Caco-2 (cell line): ENCODE data around the gene KNCN. TPM values are rescaled to one million over a fixed set of nuclear protein-coding genes. Genes with fewer than 3 reads are reported as not detected.
A peak's percentile ranks its signal among the peaks of the same experiment; 100 is the strongest.

Experiments
- BruUV-seq: library from RNA; stranded (reverse); fragments of 400-500 nt; replicated peaks from 2 replicates; lab custom pipeline; 2021; lab: Mats Ljungman, UMichigan
- CTCF ChIA-PET: fragments of 300-600 bp; sonication (Branson Sonifier 250); formaldehyde crosslinking; loops from one replicate; lab custom pipeline; 2022; ENCODE audit warnings: antibody characterized with exemption; lab: Charles Lee
- POLR2A ChIA-PET: fragments of 300-600 bp; sonication (Branson Sonifier 250); formaldehyde crosslinking; loops from one replicate; lab custom pipeline; 2022; ENCODE audit warnings: antibody characterized with exemption; lab: Charles Lee
- DNase-seq, 2 experiments: peaks; one replicate each; pipeline versions ENCODE4 v3.0.0 to v3.0.0-alpha.2; 2020 to 2022
- H3K27me3 ChIP-seq: replicated peaks from 2 replicates; pipeline ENCODE4 v1.6.0; 2011; ENCODE audit warnings: low read length; ENCODE audit not compliant: control insufficient read depth, insufficient read depth
- H3K36me3 ChIP-seq: 2 replicates; pipeline ENCODE4 v1.5.1; 2011; ENCODE audit warnings: low read length; ENCODE audit not compliant: control insufficient read depth, insufficient read depth
- H3K4me1 ChIP-seq: fragments of 250-450 bp; sonication (Bioruptor Pico); 2 replicates; pipeline ENCODE4 v1.5.1; 2020; ENCODE audit warnings: mild to moderate bottlenecking
- H3K4me3 ChIP-seq: 2 replicates; pipeline ENCODE4 v1.5.1; 2011; ENCODE audit warnings: low read depth, mild to moderate bottlenecking, control low read depth, low read length
- H3K9me3 ChIP-seq: fragments of 250-450 bp; sonication (Bioruptor Pico); 2 replicates; pipeline ENCODE4 v1.5.1; 2020; ENCODE audit warnings: mild to moderate bottlenecking, moderate library complexity
- H3K27ac Mint-ChIP-seq: one replicate; pipeline ENCODE4 v1.8.0; 2022; ENCODE audit warnings: mixed read lengths; ENCODE audit not compliant: unreplicated experiment
- H3K27me3 Mint-ChIP-seq: one replicate; pipeline ENCODE4 v1.8.0; 2022; ENCODE audit warnings: mixed read lengths; ENCODE audit not compliant: insufficient read depth, unreplicated experiment
- H3K36me3 Mint-ChIP-seq: one replicate; pipeline ENCODE4 v1.8.0; 2022; ENCODE audit warnings: mild to moderate bottlenecking, mixed read lengths; ENCODE audit not compliant: insufficient read depth, unreplicated experiment
- H3K4me1 Mint-ChIP-seq: one replicate; pipeline ENCODE4 v1.8.0; 2022; ENCODE audit warnings: low read depth, mixed read lengths; ENCODE audit not compliant: unreplicated experiment
- H3K4me3 Mint-ChIP-seq: one replicate; pipeline ENCODE4 v1.8.0; 2022; ENCODE audit warnings: mild to moderate bottlenecking, moderate library complexity, mixed read lengths; ENCODE audit not compliant: unreplicated experiment
- H3K9me3 Mint-ChIP-seq: one replicate; pipeline ENCODE4 v1.8.0; 2022; ENCODE audit warnings: mixed read lengths; ENCODE audit not compliant: unreplicated experiment
- CTCF ChIP-seq, 2 experiments: fragments of 200-600 bp in 1 of 2; IDR thresholded peaks; 1 replicate in 1 of 2; 2 replicates in 1 of 2; pipeline versions ENCODE4 v1.5.1 to v1.8.0; 2011 to 2022; ENCODE audit warnings: antibody characterized with exemption in 1 of 2, control low read depth in 1 of 2, inconsistent platforms in 1 of 2, low read depth in 1 of 2, low read length in 1 of 2, mild to moderate bottlenecking in 1 of 2, moderate library complexity in 1 of 2; ENCODE audit not compliant: insufficient read depth in 1 of 2, severe bottlenecking in 1 of 2, unreplicated experiment in 1 of 2
- intact Hi-C: fragments of 100-400 bp; cut with micrococcal nuclease; formaldehyde crosslinking; loops from one replicate; pipeline ENCODE4 v1.10.0; 2022; ENCODE audit not compliant: unreplicated experiment
- total RNA-seq: library from RNA; stranded (reverse); gene quantifications from 2 replicates; pipeline ENCODE4 v1.2.3, GENCODE V29; 2022

KNCN gene
- total RNA-seq, 1 experiment from 2014 or later, result not detected

- no peaks in the 10 kb centered on the region for H3K4me1 Mint-ChIP-seq
- no peaks in the 10 kb centered on the region for H3K9me3 Mint-ChIP-seq
- H3K4me3 Mint-ChIP-seq, result no peak overlapping the region
- CTCF ChIA-PET, result no interaction called here
- Histone ChIP-seq H3K4me1 (peaks cover 7% of the 10 kb centered on the region; the same call in 1 of the 2 replicates), H3K4me3 (no peak overlapping the region), H3K9me3 (no peaks in the 10 kb centered on the region), H3K27me3 (no peaks in the 10 kb centered on the region), H3K36me3 (no peaks in the 10 kb centered on the region)
- intact Hi-C loops, result no loop called here
- TF ChIP-seq CTCF (IDR thresholded peaks at IDR 0.05; ENCODE audit: insufficient read depth in 1 of 2, low read depth in 1 of 2, low read length in 1 of 2, severe bottlenecking in 1 of 2, unreplicated experiment in 1 of 2), result no peak
- no peak for DNase-seq
- H3K36me3 Mint-ChIP-seq, result no peaks in the 10 kb centered on the region
- no TSS peak for BruUV-seq
- POLR2A ChIA-PET, result no interaction called here
- no peak overlapping the region for H3K27ac Mint-ChIP-seq
- H3K27me3 Mint-ChIP-seq, result no peaks in the 10 kb centered on the region
Observed at GRCh38 chr1:46519209-46519608, 32.2 kb downstream of the KNCN start.

GRCh38 chr1:46517932-46518498 lies 33.4 kb downstream of the KNCN start:
- ChIA-PET POLR2A (no interaction called here), CTCF (interaction anchor here (0.6 to 0.7 kb wide), 2 partner anchors 12 to 18 kb away, joined by 3 read pairs; no protein-coding TSS in a partner anchor)
- Histone ChIP-seq H3K27me3 (no peaks in the 10 kb centered on the region), H3K4me3 (no peak overlapping the region), H3K36me3 (no peaks in the 10 kb centered on the region), H3K9me3 (no peaks in the 10 kb centered on the region), H3K4me1 (peaks cover 7% of the 10 kb centered on the region; the same call in 1 of the 2 replicates)
- Mint-ChIP-seq H3K27ac (no peak overlapping the region), H3K9me3 (no peaks in the 10 kb centered on the region), H3K27me3 (no peaks in the 10 kb centered on the region), H3K4me1 (no peaks in the 10 kb centered on the region), H3K4me3 (no peak overlapping the region), H3K36me3 (no peaks in the 10 kb centered on the region)
- intact Hi-C loops, result no loop called here
- DNase-seq, result no peak
- TF ChIP-seq CTCF (IDR thresholded peaks at IDR 0.05; ENCODE audit: insufficient read depth in 1 of 2, low read depth in 1 of 2, low read length in 1 of 2, severe bottlenecking in 1 of 2, unreplicated experiment in 1 of 2), result no peak
- BruUV-seq, result no TSS peak

DNA sequence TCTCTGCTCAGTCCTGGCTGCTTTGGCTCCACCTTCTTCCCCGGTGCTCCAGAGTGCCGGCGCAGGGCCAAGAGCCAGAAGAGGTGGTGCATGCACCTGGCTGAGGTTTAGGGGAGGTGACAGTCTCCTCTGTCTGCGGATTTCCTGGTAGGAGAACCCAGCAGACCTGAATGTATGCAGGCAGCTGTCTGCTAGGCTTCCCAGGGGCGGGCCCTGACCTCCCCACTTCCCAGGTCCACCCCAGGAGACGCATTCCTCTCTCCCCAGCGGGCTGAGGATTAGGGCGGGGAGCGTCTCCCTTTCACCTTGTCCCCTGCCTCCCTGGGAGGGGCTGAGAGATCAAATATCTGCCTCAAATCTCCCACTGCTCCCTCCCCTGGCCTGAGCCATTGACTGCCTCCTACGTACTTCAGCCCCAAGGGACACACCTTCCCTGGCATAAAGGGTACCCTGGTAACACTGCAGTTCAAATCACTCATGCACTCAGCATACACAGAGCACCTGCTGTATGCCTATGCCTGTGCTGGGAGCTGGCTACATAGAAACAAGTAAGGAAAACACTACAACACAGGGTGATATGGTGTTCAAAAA lies 34.3 kb downstream of the KNCN start:
- Histone ChIP-seq H3K36me3 (no peaks in the 10 kb centered on the region), H3K9me3 (no peaks in the 10 kb centered on the region), H3K4me1 (peaks cover 7% of the 10 kb centered on the region; the same call in 1 of the 2 replicates), H3K4me3 (no peak overlapping the region), H3K27me3 (no peaks in the 10 kb centered on the region)
- no peak for TF ChIP-seq CTCF (IDR thresholded peaks at IDR 0.05; ENCODE audit: insufficient read depth in 1 of 2, low read depth in 1 of 2, low read length in 1 of 2, severe bottlenecking in 1 of 2, unreplicated experiment in 1 of 2)
- Mint-ChIP-seq H3K27ac (no peak overlapping the region), H3K4me3 (no peak overlapping the region), H3K4me1 (no peaks in the 10 kb centered on the region), H3K36me3 (no peaks in the 10 kb centered on the region), H3K27me3 (no peaks in the 10 kb centered on the region), H3K9me3 (no peaks in the 10 kb centered on the region)
- DNase-seq, result peak; percentile 47 to 64
- intact Hi-C loops, result no loop called here
- POLR2A ChIA-PET, result no interaction called here
- CTCF ChIA-PET, result interaction anchor here (0.6 kb wide), 1 partner anchor 1790 kb away, joined by 5 read pairs; no protein-coding TSS in a partner anchor
- BruUV-seq, result no TSS peak
